Naive thymus-derived CD4-positive, alpha-beta T cell (primary cell): Measurements from ENCODE around the gene COL23A1. TPM values are rescaled to one million over a fixed set of nuclear protein-coding genes. Genes with fewer than 3 reads are reported as not detected.

Experiments
- ATAC-seq: fragments of 150-1000 bp; cut with Tn5 transposase; 2 replicates; pipeline ENCODE4 v1.10.0; 2021; ENCODE audit warnings: mild to moderate bottlenecking, moderate library complexity
- CTCF ChIA-PET: fragments of 350-600 bp; sonication (Branson Sonifier 250); formaldehyde crosslinking; loops from one replicate; lab custom pipeline; 2021; ENCODE audit warnings: antibody characterized with exemption; lab: Charles Lee
- POLR2A ChIA-PET: fragments of 350-600 bp; sonication (Branson Sonifier 250); formaldehyde crosslinking; loops from one replicate; lab custom pipeline; 2021; ENCODE audit warnings: antibody characterized with exemption, inconsistent platforms; lab: Charles Lee
- DNase-seq, 9 donors: peaks; one replicate each; pipeline versions ENCODE4 v3.0.0 to v3.0.0-alpha.2; 2020 to 2022; ENCODE audit warnings: mixed read lengths in 1 of 9
- H3K27ac ChIP-seq: one replicate; pipeline ENCODE4 v1.7.0; 2013; ENCODE audit warnings: mild to moderate bottlenecking, low read depth, low read length, moderate library complexity
- H3K27me3 ChIP-seq, 2 donors: one replicate each; pipeline ENCODE4 v1.7.0; 2013; ENCODE audit warnings: low read length in 2 of 2, mild to moderate bottlenecking in 2 of 2, moderate library complexity in 2 of 2; ENCODE audit not compliant: control insufficient read depth in 2 of 2, insufficient read depth in 2 of 2
- H3K36me3 ChIP-seq, 3 experiments: 1 replicate in 2 of 3; 2 replicates in 1 of 3; pipeline ENCODE4 v1.7.0; 2013; ENCODE audit warnings: low read length in 3 of 3, mild to moderate bottlenecking in 3 of 3, moderate library complexity in 1 of 3; ENCODE audit not compliant: insufficient read depth in 3 of 3, control insufficient read depth in 2 of 3
- H3K4me1 ChIP-seq, 2 donors: one replicate each; pipeline ENCODE4 v1.7.0; 2013; ENCODE audit warnings: low read length in 2 of 2, mild to moderate bottlenecking in 2 of 2, moderate library complexity in 1 of 2; ENCODE audit not compliant: control insufficient read depth in 2 of 2, insufficient read depth in 2 of 2
- H3K4me3 ChIP-seq: 2 replicates; pipeline ENCODE4 v1.7.0; 2013; ENCODE audit warnings: mild to moderate bottlenecking, low read length
- H3K9me3 ChIP-seq, 3 experiments: 1 replicate in 2 of 3; 2 replicates in 1 of 3; pipeline ENCODE4 v1.7.0; 2013; ENCODE audit warnings: low read length in 3 of 3; ENCODE audit not compliant: control insufficient read depth in 2 of 3
- H3K27ac Mint-ChIP-seq, 9 donors: one replicate each; pipeline ENCODE4 v1.8.0; 2020 to 2022; ENCODE audit warnings: mixed read lengths in 9 of 9, mild to moderate bottlenecking in 8 of 9, moderate library complexity in 5 of 9, inconsistent platforms in 2 of 9
- H3K27me3 Mint-ChIP-seq, 5 donors: one replicate each; pipeline ENCODE4 v1.8.0; 2021 to 2022; ENCODE audit warnings: mixed read lengths in 5 of 5, mild to moderate bottlenecking in 1 of 5
- H3K36me3 Mint-ChIP-seq, 5 donors: one replicate each; pipeline ENCODE4 v1.8.0; 2020 to 2022; ENCODE audit warnings: mixed read lengths in 5 of 5, mild to moderate bottlenecking in 3 of 5, inconsistent platforms in 1 of 5
- H3K4me1 Mint-ChIP-seq, 7 donors: one replicate each; pipeline ENCODE4 v1.8.0; 2020 to 2022; ENCODE audit warnings: mixed read lengths in 7 of 7, mild to moderate bottlenecking in 3 of 7, inconsistent platforms in 1 of 7
- H3K4me3 Mint-ChIP-seq, 10 donors: one replicate each; pipeline ENCODE4 v1.8.0; 2020 to 2022; ENCODE audit warnings: mild to moderate bottlenecking in 10 of 10, mixed read lengths in 10 of 10, moderate library complexity in 6 of 10, inconsistent platforms in 2 of 10
- H3K9me3 Mint-ChIP-seq, 11 donors: one replicate each; pipeline ENCODE4 v1.8.0; 2020 to 2022; ENCODE audit warnings: mixed read lengths in 11 of 11, mild to moderate bottlenecking in 4 of 11, inconsistent platforms in 1 of 11, moderate library complexity in 1 of 11
- intact Hi-C, 2 donors: fragments of 100-400 bp; cut with micrococcal nuclease; formaldehyde crosslinking; loops; one replicate each; pipeline ENCODE4 v1.15.1; 2023
- polyA plus RNA-seq, 2 donors: library from polyadenylated mRNA; unstranded; fragments of 300-500 nt; fragmentation: Illumina TruSeq; gene quantifications; one replicate each; pipeline ENCODE4 v1.2.3, GENCODE V29; 2021
- total RNA-seq, 6 experiments: library from RNA in 5 of 6; stranded (reverse) in 5 of 6; gene quantifications; 1 replicate in 5 of 6; 2 replicates in 1 of 6; pipeline ENCODE4 v1.2.3 and lab custom pipeline; 2021 to 2026

COL23A1 gene
- total and polyA plus RNA-seq, 7 experiments from 2014 or later, result 0.13 to 0.32 (median 0.22) TPM; not detected in 4

DNA sequence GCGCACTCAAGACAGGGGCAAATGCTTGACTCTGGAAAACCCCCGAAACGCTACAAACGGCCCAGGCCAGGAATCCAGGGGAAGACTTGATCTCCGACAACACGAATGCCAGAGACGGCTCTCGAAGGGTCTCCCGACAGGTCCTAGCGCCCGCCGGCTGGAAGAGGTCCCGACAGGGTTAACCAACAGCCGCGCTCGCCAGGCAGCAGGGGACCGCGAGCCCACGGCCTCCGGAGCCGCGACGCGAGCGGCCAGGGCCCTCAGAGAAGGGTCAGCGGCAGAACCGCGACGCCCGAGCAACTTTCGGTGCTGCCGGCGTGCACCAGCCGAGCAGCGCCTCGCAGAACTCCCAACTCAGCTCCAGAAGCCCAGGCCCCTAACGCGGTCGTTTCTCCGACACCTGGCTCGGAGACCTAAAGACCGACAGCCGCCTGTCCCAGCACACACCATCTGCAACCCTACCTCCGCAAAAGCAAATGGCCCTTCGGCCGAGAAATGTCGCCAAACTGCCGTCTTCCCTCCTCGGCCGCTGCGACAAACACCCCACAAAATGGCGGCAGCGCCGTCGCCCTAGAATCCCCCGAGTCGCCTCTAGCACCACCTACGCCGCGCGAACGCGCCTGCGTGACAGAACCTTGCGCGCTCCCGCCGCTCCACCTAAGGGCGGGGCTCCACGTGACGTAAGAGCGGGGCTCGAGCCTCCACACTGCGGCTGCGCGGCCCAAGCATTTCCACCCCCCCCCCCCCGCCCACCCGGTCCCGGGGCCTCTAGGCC, 36.5 kb upstream of the COL23A1 start, which contains the start of gene CLK4:
CLK4 (minus strand) TSS at position 567 of the 775 bp plus-strand sequence. CDS start 3,634 bp downstream, outside the sequence.
- peaks cover 0 to 22% (median 12%) of the 10 kb centered on the region in 3 experiments for H3K36me3 ChIP-seq
- no peaks in the 10 kb centered on the region for H3K9me3 ChIP-seq
- H3K4me1 ChIP-seq, result peaks cover 21 to 34% of the 10 kb centered on the region in 2 donors
- Mint-ChIP-seq H3K4me1 (peaks cover 23 to 43% (median 40%) of the 10 kb centered on the region in 7 donors), H3K27ac (peak within 1 kb of the TSS; percentile 99 to 100 (median 99)), H3K27me3 (peaks cover 0 to 15% (median 0%) of the 10 kb centered on the region in 5 donors), H3K4me3 (peak within 1 kb of the TSS; percentile 95 to 100 (median 98)), H3K36me3 (peaks cover 5 to 13% (median 10%) of the 10 kb centered on the region in 5 donors), H3K9me3 (peaks cover 0 to 2% (median 0%) of the 10 kb centered on the region in 11 donors)
- DNase-seq, result peak; percentile 94 to 98 (median 97)
- peak; percentile 96 for ATAC-seq
- H3K27ac ChIP-seq, result peak within 1 kb of the TSS; percentile 98
- peak within 1 kb of the TSS; percentile 81 for H3K4me3 ChIP-seq
- ChIA-PET CTCF (no interaction called here), POLR2A (interaction anchor here (0.5 to 0.9 kb wide), 4 partner anchors 393 to 1853 kb away, joined by 3 to 5 read pairs (median 3); partner anchors contain the start of genes HNRNPH1 and ZNF354C)
- intact Hi-C loops, result loop anchor here (1.0 to 10.0 kb wide), 19 partner anchors 14 to 1866 kb away; partner anchors contain the start of genes PHYKPL (in 2 of the 2), RUFY1 (in 2 of the 2), ZNF354A (in 2 of the 2) and ZNF354B (in 2 of the 2)
- H3K27me3 ChIP-seq, result no peaks in the 10 kb centered on the region

DNA sequence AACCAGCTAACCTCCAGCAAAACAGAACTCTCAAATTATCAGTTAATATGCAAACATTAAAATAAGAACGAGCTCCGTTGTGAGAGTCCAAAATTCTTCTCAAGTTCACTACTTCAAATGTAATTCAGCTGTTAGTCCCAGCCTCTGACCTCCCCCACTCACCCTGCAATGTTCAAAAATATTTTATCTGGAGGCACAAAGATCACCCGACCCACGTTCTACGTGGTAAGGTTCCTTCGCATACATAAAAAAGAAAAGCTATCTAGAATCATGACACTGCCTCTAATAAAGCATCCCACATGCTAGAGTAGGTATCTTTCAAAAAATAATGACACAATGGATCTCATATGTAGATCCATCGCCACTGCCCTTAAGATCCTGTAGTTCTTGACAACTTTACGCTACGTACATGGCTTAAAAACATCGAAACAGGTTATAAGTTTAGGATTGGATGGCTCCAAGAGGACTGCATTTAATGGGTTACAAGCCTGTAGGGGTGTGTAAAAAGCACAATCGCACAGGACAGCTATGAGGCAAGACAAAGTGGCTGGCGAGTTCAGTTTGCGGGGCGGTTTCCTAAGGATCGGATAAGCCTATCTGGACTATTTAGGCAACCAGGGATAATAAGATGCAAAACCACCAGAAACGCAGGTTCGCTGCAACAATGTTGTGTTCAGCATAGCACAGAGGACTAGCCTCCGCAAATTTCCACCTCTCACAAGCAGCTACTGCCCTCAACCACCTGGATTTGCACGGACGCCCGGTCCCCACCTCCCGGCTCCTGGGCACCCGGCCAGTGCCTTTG, 35.7 kb upstream of the COL23A1 start:
- ChIA-PET POLR2A (interaction anchor here (0.5 to 1.3 kb wide), 6 partner anchors 14 to 997 kb away, joined by 3 to 9 read pairs (median 3); partner anchors contain the start of genes HNRNPH1, PHYKPL and ZNF354A), CTCF (interaction anchor here (0.6 kb wide), 1 partner anchor 41 kb away, joined by 5 read pairs; no protein-coding TSS in a partner anchor)
- peak overlapping the region; percentile 81 for H3K4me3 ChIP-seq
- H3K27me3 ChIP-seq, result no peaks in the 10 kb centered on the region
- H3K36me3 ChIP-seq, result peaks cover 2 to 26% (median 12%) of the 10 kb centered on the region in 3 experiments
- H3K27me3 Mint-ChIP-seq, result peaks cover 0 to 10% (median 0%) of the 10 kb centered on the region in 5 donors
- DNase-seq (peak in 2 of 9 donors; percentile 3 to 10), ATAC-seq (peak; percentile 2)
- peak overlapping the region; percentile 95 to 100 (median 98) for H3K4me3 Mint-ChIP-seq
- peaks cover 24 to 50% (median 43%) of the 10 kb centered on the region in 7 donors for H3K4me1 Mint-ChIP-seq
- H3K27ac ChIP-seq, result peak overlapping the region; percentile 98
- intact Hi-C loops, result loop anchor here (1.0 to 10.0 kb wide), 15 partner anchors 13 to 1866 kb away; partner anchors contain the start of genes RUFY1 (in 2 of the 2), ZNF354C (in 2 of the 2), CANX (in 1 of the 2) and CNOT6 (in 1 of the 2)
- peaks cover 5 to 16% (median 12%) of the 10 kb centered on the region in 5 donors for H3K36me3 Mint-ChIP-seq
- peaks cover 0 to 2% (median 0%) of the 10 kb centered on the region in 11 donors for H3K9me3 Mint-ChIP-seq
- H3K27ac Mint-ChIP-seq, result peak overlapping the region; percentile 99 to 100 (median 99)
- H3K4me1 ChIP-seq, result peaks cover 21 to 37% of the 10 kb centered on the region in 2 donors
- H3K9me3 ChIP-seq, result no peaks in the 10 kb centered on the region

DNA sequence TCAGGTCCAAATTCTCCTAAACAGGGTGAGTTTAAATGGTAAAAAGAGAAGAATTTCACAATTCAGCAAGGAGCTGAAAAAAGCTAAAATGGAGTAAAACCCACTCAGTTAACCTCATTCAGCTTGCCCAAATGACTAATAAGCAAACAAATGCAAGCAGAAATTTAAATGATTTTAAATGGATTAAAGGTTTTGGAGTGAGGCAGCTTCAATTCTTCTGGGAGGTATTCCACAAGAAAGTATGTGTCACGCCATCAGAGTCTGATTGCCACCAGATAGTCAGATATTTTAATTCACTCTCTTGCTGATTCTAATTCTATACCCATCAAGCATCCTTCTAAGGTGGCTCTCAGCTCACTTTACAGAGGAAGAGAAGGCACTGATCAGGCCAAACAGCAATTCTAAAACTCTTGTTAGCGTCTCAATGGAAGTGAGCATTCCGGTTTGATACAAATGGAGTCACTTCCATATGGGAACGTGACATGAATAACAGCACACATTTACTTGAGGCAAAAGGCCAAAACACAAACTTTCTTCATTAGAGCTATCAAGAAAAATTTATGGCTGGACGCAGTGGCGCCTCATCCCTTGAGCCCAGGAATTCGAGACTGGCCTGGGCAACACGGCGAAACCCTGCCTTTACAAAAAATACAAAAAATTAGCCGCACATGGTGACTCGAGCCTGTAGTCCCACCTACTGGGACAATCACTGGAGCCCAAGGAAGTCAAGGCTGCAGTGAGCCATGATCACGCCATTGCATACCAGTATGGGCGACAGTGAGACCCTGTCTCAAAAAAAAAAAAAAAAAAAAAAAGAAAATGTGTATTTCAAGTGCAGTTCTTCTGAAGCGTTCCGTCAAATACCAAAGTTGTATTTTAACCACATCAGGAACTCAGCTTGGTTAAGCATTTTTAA, 34.7 kb upstream of the COL23A1 start:
- Mint-ChIP-seq H3K27ac (peak overlapping the region; percentile 22 to 100 (median 99)), H3K4me1 (peaks cover 28 to 60% (median 53%) of the 10 kb centered on the region in 7 donors), H3K9me3 (peaks cover 0 to 2% (median 0%) of the 10 kb centered on the region in 11 donors), H3K4me3 (peak overlapping the region; percentile 95 to 100 (median 98)), H3K27me3 (peaks cover 0 to 3% (median 0%) of the 10 kb centered on the region in 5 donors), H3K36me3 (peaks cover 10 to 25% (median 21%) of the 10 kb centered on the region in 5 donors)
- Histone ChIP-seq H3K27ac (peak overlapping the region; percentile 98), H3K36me3 (peaks cover 11 to 34% (median 12%) of the 10 kb centered on the region in 3 experiments), H3K27me3 (no peaks in the 10 kb centered on the region), H3K4me1 (peaks cover 21 to 47% of the 10 kb centered on the region in 2 donors), H3K9me3 (no peaks in the 10 kb centered on the region), H3K4me3 (peak overlapping the region; percentile 81)
- no peak for ATAC-seq
- POLR2A ChIA-PET, result interaction anchor here (0.7 to 1.3 kb wide), 7 partner anchors 13 to 435 kb away, joined by 3 to 9 read pairs (median 4); partner anchors contain the start of genes PHYKPL, ZNF354A and ZNF354C
- intact Hi-C loops, result loop anchor here (5.0 to 10.0 kb wide), 6 partner anchors 473 to 1867 kb away; partner anchors contain the start of genes CNOT6 (in 1 of the 2), HNRNPH1 (in 1 of the 2), NHP2 (in 1 of the 2) and NSD1 (in 1 of the 2)
- DNase-seq, result no peak
- CTCF ChIA-PET, result no interaction called here

DNA sequence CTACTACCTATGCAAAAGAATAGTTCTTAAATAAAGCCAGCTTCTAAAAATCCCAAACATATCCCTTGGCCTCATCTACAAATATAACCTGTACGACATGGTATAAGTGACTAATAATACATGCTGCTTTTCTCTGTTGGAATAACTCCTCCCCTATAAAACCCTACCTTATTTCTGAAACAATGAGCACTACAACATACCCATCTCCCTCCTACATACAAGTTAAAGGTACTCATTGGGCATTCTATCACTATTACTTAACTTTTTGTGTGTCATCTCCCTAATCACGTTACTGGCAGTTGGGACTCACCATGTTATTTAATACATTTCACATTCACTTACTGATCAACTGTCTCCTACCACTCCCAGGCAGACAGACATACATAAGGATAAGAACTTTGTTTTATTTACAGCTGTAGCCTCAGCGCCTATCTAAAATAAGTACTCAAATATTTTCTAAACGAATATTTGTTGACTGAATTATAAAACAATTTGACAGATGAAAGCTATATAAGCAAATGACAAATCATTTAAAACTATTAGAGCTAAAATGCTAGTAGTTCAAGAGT, 32.6 kb upstream of the COL23A1 start:
- H3K27me3 Mint-ChIP-seq, result no peaks in the 10 kb centered on the region
- intact Hi-C loops, result loop anchor here (5.0 to 10.0 kb wide), 2 partner anchors 470 to 1188 kb away; partner anchors contain the start of gene NHP2 (in 1 of the 2)
- no peak overlapping the region for H3K4me3 ChIP-seq
- H3K27ac ChIP-seq, result no peak overlapping the region
- H3K4me3 Mint-ChIP-seq, result peak overlapping the region in 8 of 10 donors; percentile 0 to 99 (median 64)
- H3K4me1 ChIP-seq, result peaks cover 21 to 53% of the 10 kb centered on the region in 2 donors
- ATAC-seq (no peak), DNase-seq (no peak)
- H3K36me3 ChIP-seq, result peaks cover 11 to 50% (median 17%) of the 10 kb centered on the region in 3 experiments
- peaks cover 38 to 79% (median 68%) of the 10 kb centered on the region in 7 donors for H3K4me1 Mint-ChIP-seq
- peaks cover 10 to 38% (median 33%) of the 10 kb centered on the region in 5 donors for H3K36me3 Mint-ChIP-seq
- no peaks in the 10 kb centered on the region for H3K9me3 ChIP-seq
- ChIA-PET POLR2A (no interaction called here), CTCF (interaction anchor here (0.7 to 1.7 kb wide), 2 partner anchors 11 to 17 kb away, joined by 3 to 4 read pairs; no protein-coding TSS in a partner anchor)
- H3K27me3 ChIP-seq, result no peaks in the 10 kb centered on the region
- peaks cover 0 to 2% (median 0%) of the 10 kb centered on the region in 11 donors for H3K9me3 Mint-ChIP-seq
- no peak overlapping the region for H3K27ac Mint-ChIP-seq

DNA sequence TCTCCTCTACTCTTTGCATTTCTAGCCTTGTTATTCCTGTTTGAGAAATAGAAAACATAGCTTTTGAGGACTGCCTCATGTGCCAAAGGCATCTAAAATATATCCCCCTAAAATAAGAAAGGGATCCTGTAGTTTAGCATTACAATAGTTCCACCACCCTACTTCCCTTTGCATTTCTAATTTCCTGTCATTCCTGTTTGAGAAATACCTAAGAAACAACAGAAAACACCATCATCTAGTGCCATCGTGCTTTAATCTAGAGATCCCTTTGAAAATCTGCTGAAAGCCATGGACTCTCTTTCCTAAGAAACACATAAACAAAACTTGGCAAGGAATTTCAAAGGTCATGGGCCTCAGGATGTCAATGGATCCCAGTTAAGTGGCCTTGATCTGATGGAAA, 29.2 kb upstream of the COL23A1 start:
- Histone ChIP-seq H3K4me3 (no peak overlapping the region), H3K36me3 (peaks cover 19 to 72% (median 32%) of the 10 kb centered on the region in 3 experiments), H3K27ac (no peak overlapping the region), H3K27me3 (no peaks in the 10 kb centered on the region), H3K9me3 (no peaks in the 10 kb centered on the region), H3K4me1 (peaks cover 10 to 38% of the 10 kb centered on the region in 2 donors)
- H3K36me3 Mint-ChIP-seq, result peaks cover 14 to 56% (median 41%) of the 10 kb centered on the region in 5 donors
- peaks cover 30 to 79% (median 68%) of the 10 kb centered on the region in 7 donors for H3K4me1 Mint-ChIP-seq
- no peaks in the 10 kb centered on the region for H3K27me3 Mint-ChIP-seq
- CTCF ChIA-PET, result interaction anchor here (1.0 kb wide), 1 partner anchor 11 kb away, joined by 3 read pairs; no protein-coding TSS in a partner anchor
- no peaks in the 10 kb centered on the region for H3K9me3 Mint-ChIP-seq
- peak overlapping the region in 3 of 10 donors; percentile 10 to 69 (median 42) for H3K4me3 Mint-ChIP-seq
- no peak for DNase-seq
- no peak for ATAC-seq
- POLR2A ChIA-PET, result interaction anchor here (0.7 kb wide), 1 partner anchor 22 kb away, joined by 3 read pairs; no protein-coding TSS in a partner anchor
- peak overlapping the region in 1 of 9 donors; percentile 38 for H3K27ac Mint-ChIP-seq
- intact Hi-C loops, result no loop called here
